Measurements from ENCODE around the gene MINDY4. TPM values are rescaled to one million over a fixed set of nuclear protein-coding genes. Genes with fewer than 3 reads are reported as not detected.

The MINDY4 gene
- total RNA-seq, 1 donor from 2014 or later: 1.2 TPM

GRCh38 chr7:30932562-30932961, 161.3 kb downstream of the MINDY4 start:
- Mint-ChIP-seq H3K27ac (no peak overlapping the region), H3K4me3 (no peak overlapping the region), H3K9me3 (no peaks in the 10 kb centered on the region), H3K4me1 (no peaks in the 10 kb centered on the region), H3K36me3 (ENCODE audit: low read depth) (no peaks in the 10 kb centered on the region), H3K27me3 (peaks cover 6% of the 10 kb centered on the region)
- peak; percentile 33 for DNase-seq
- intact Hi-C loops (cut with micrococcal nuclease): no loop called here

- peak; percentile 48 for DNase-seq
- Mint-ChIP-seq H3K36me3 (ENCODE audit: low read depth) (no peaks in the 10 kb centered on the region), H3K9me3 (no peaks in the 10 kb centered on the region), H3K4me3 (no peak overlapping the region), H3K4me1 (no peaks in the 10 kb centered on the region), H3K27ac (no peak overlapping the region), H3K27me3 (peaks cover 9% of the 10 kb centered on the region)
- intact Hi-C loops (cut with micrococcal nuclease): no loop called here
These were observed 162.1 kb downstream of the MINDY4 start for GRCh38 chr7:30933124-30933974.

GRCh38 chr7:30934225-30934624, 163.0 kb downstream of the MINDY4 start:
- no peaks in the 10 kb centered on the region for H3K36me3 Mint-ChIP-seq (ENCODE audit: low read depth)
- H3K27ac Mint-ChIP-seq: no peak overlapping the region
- intact Hi-C loops (cut with micrococcal nuclease): no loop called here
- H3K4me3 Mint-ChIP-seq: no peak overlapping the region
- peak; percentile 29 for DNase-seq
- H3K4me1 Mint-ChIP-seq: no peaks in the 10 kb centered on the region
- no peaks in the 10 kb centered on the region for H3K9me3 Mint-ChIP-seq
- H3K27me3 Mint-ChIP-seq: peaks cover 9% of the 10 kb centered on the region

GRCh38 chr7:30934732-30935568, 163.7 kb downstream of the MINDY4 start:
- intact Hi-C loops (cut with micrococcal nuclease): no loop called here
- H3K36me3 Mint-ChIP-seq (ENCODE audit: low read depth): no peaks in the 10 kb centered on the region
- no peak overlapping the region for H3K4me3 Mint-ChIP-seq
- no peak overlapping the region for H3K27ac Mint-ChIP-seq
- no peaks in the 10 kb centered on the region for H3K4me1 Mint-ChIP-seq
- no peaks in the 10 kb centered on the region for H3K9me3 Mint-ChIP-seq
- H3K27me3 Mint-ChIP-seq: peaks cover 14% of the 10 kb centered on the region
- DNase-seq: peak; percentile 53

- Mint-ChIP-seq H3K36me3 (ENCODE audit: low read depth) (no peaks in the 10 kb centered on the region), H3K4me3 (no peak overlapping the region), H3K4me1 (no peaks in the 10 kb centered on the region), H3K9me3 (no peaks in the 10 kb centered on the region), H3K27ac (no peak overlapping the region), H3K27me3 (peaks cover 16% of the 10 kb centered on the region)
- intact Hi-C loops (cut with micrococcal nuclease): no loop called here
- DNase-seq: peak; percentile 32
These were observed 164.3 kb downstream of the MINDY4 start for GRCh38 chr7:30935569-30935877.

- DNase-seq: peak; percentile 50
- Mint-ChIP-seq H3K27me3 (peaks cover 23% of the 10 kb centered on the region), H3K27ac (no peak overlapping the region), H3K4me3 (no peak overlapping the region), H3K36me3 (ENCODE audit: low read depth) (no peaks in the 10 kb centered on the region), H3K4me1 (no peaks in the 10 kb centered on the region), H3K9me3 (no peaks in the 10 kb centered on the region)
- intact Hi-C loops (cut with micrococcal nuclease): no loop called here
These were observed 165.5 kb downstream of the MINDY4 start for GRCh38 chr7:30936650-30937245.

GRCh38 chr7:30937416-30937815, 166.2 kb downstream of the MINDY4 start:
- DNase-seq: peak; percentile 37
- H3K4me3 Mint-ChIP-seq: no peak overlapping the region
- H3K27me3 Mint-ChIP-seq: peaks cover 30% of the 10 kb centered on the region
- H3K4me1 Mint-ChIP-seq: no peaks in the 10 kb centered on the region
- H3K9me3 Mint-ChIP-seq: no peaks in the 10 kb centered on the region
- no peaks in the 10 kb centered on the region for H3K36me3 Mint-ChIP-seq (ENCODE audit: low read depth)
- no peak overlapping the region for H3K27ac Mint-ChIP-seq
- intact Hi-C loops (cut with micrococcal nuclease): no loop called here

- intact Hi-C loops (cut with micrococcal nuclease): loop anchor here (1.0 to 2.0 kb wide), 2 partner anchors 37 to 138 kb away; no protein-coding TSS in a partner anchor
- peaks cover 37% of the 10 kb centered on the region for H3K27me3 Mint-ChIP-seq
- H3K9me3 Mint-ChIP-seq: no peaks in the 10 kb centered on the region
- no peaks in the 10 kb centered on the region for H3K36me3 Mint-ChIP-seq (ENCODE audit: low read depth)
- H3K4me1 Mint-ChIP-seq: no peaks in the 10 kb centered on the region
- no peak overlapping the region for H3K27ac Mint-ChIP-seq
- H3K4me3 Mint-ChIP-seq: no peak overlapping the region
- DNase-seq: peak; percentile 92
These were observed 167.5 kb downstream of the MINDY4 start for GRCh38 chr7:30938435-30939316.

GRCh38 chr7:30941582-30942323, 170.5 kb downstream of the MINDY4 start:
- Mint-ChIP-seq H3K27me3 (peaks cover 44% of the 10 kb centered on the region), H3K4me3 (no peak overlapping the region), H3K36me3 (ENCODE audit: low read depth) (no peaks in the 10 kb centered on the region), H3K27ac (no peak overlapping the region), H3K4me1 (no peaks in the 10 kb centered on the region), H3K9me3 (peaks cover 3% of the 10 kb centered on the region)
- intact Hi-C loops (cut with micrococcal nuclease): no loop called here
- no peak for DNase-seq

Other genes starting within 250 kb of the MINDY4 start
- 261 and 262 TPM in 2 replicates for gene GARS1, start 176.5 kb upstream of the MINDY4 start, total RNA-seq
- gene CRHR2, start 89.0 kb upstream of the MINDY4 start, total RNA-seq: not detected in 2 replicates
- gene INMT, start 19.3 kb upstream of the MINDY4 start, total RNA-seq: not detected in 2 replicates
- gene AQP1, start 140.4 kb downstream of the MINDY4 start, total RNA-seq: not detected in 2 replicates
- not detected in 2 replicates for gene GHRHR, start 192.5 kb downstream of the MINDY4 start, total RNA-seq

All from activated CD4-positive, alpha-beta T cell treated with anti-CD3 and anti-CD28 coated beads, Interleukin-2, amount 10 ng/mL, durations not matched to agents 24 days and 14 days (primary cell).